Keratinocyte (primary cell): ENCODE data around the gene S1PR3.

ENCODE experiments used
- EZH2 ChIP-seq: IDR thresholded peaks from one replicate; pipeline ENCODE4 v1.6.1; 2012; ENCODE audit warnings: inconsistent platforms, mild to moderate bottlenecking, low read length, moderate library complexity
- TF ChIP-seq, protein P1 (sequence below), 3 experiments: IDR thresholded peaks in 1 of 3; conservative IDR thresholded peaks in 1 of 3; optimal IDR thresholded peaks in 1 of 3; 2 replicates in 2 of 3; 3 replicates in 1 of 3; pipeline versions ENCODE3 to v1.5.1; 2011; ENCODE audit warnings: low read length in 3 of 3, mild to moderate bottlenecking in 3 of 3, moderate library complexity in 2 of 3, control low read depth in 1 of 3, inconsistent platforms in 1 of 3; ENCODE audit not compliant: insufficient read depth in 2 of 3; ENCODE audit errors: extremely low read depth in 1 of 3

DNA sequence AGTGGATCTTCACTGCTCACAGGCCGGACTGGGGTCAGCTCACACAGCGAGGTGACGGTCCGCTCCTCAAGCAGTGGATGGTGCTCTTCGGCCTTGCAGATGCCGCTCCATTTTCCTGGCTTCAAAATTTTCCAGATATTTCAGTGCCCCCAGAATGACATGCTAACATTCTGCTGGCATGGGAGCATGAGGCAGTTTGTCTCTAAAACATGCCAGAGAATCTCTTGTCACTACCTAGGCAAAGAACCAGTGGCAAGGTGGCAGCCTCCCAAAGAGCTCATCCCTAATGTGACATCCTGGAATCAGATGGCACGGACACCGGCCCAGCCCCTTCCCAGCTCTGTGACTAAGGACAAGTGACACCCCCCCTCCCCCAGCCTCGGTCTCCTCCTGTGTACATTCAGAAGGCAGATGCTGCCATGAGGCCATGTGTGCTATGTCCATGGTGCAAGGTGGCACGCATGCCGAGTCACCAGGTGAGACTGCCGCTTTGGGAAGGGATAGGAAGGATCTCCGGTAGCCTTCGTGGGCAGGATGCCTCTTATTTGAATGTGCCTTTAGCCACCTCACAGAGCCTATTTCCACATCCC, 2.7 kb downstream of the S1PR3 start:
- TF ChIP-seq, protein P1, sequence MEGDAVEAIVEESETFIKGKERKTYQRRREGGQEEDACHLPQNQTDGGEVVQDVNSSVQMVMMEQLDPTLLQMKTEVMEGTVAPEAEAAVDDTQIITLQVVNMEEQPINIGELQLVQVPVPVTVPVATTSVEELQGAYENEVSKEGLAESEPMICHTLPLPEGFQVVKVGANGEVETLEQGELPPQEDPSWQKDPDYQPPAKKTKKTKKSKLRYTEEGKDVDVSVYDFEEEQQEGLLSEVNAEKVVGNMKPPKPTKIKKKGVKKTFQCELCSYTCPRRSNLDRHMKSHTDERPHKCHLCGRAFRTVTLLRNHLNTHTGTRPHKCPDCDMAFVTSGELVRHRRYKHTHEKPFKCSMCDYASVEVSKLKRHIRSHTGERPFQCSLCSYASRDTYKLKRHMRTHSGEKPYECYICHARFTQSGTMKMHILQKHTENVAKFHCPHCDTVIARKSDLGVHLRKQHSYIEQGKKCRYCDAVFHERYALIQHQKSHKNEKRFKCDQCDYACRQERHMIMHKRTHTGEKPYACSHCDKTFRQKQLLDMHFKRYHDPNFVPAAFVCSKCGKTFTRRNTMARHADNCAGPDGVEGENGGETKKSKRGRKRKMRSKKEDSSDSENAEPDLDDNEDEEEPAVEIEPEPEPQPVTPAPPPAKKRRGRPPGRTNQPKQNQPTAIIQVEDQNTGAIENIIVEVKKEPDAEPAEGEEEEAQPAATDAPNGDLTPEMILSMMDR (optimal IDR thresholded peaks at IDR 0.05 in 1 of 3, IDR thresholded peaks at IDR 0.05 in 1 of 3, conservative IDR thresholded peaks at IDR 0.05 in 1 of 3; ENCODE audit: extremely low read depth in 1 of 3, insufficient read depth in 2 of 3, low read length in 3 of 3): no peak
- no peak for TF ChIP-seq EZH2
